GM12878 (cell line): ENCODE measurements around the gene ZNF669. TPM values are rescaled to one million over a fixed set of nuclear protein-coding genes. Genes with fewer than 3 reads are reported as not detected.

Experiments used
- ATAC-seq: fragments of 200-7000 bp; cut with Tn5 transposase; 3 replicates; pipeline ENCODE4 v1.9.1; 2020; ENCODE audit warnings: mild to moderate bottlenecking, moderate library complexity
- BruUV-seq: library from RNA; stranded (reverse); fragments of 400-500 nt; replicated peaks from 2 replicates; lab custom pipeline; 2021; lab: Mats Ljungman, UMichigan
- CTCF ChIA-PET: fragments of 300-600 bp; sonication (Branson Sonifier 250); formaldehyde crosslinking; extraction: SDS; loops from one replicate; lab custom pipeline; 2021; ENCODE audit warnings: inconsistent platforms; lab: Yijun Ruan, JAX
- POLR2A ChIA-PET: fragments of 350-600 bp; formaldehyde crosslinking; extraction: SDS; loops from one replicate; lab custom pipeline; 2021; ENCODE audit warnings: inconsistent platforms; lab: Charles Lee
- RAD21 ChIA-PET: fragments of 300-600 bp; sonication (Branson Sonifier 250); formaldehyde crosslinking; loops from one replicate; lab custom pipeline; 2023; ENCODE audit warnings: antibody characterized with exemption; ENCODE audit not compliant: unreplicated experiment; lab: Charles Lee
- SMC1A ChIA-PET: fragments of 300-600 bp; sonication (Branson Sonifier 250); formaldehyde crosslinking; loops from one replicate; lab custom pipeline; 2023; ENCODE audit not compliant: unreplicated experiment, uncharacterized antibody; lab: Charles Lee
- DNase-seq: peaks from one replicate; pipeline ENCODE4 v3.0.0-alpha.2; 2011; ENCODE audit warnings: low read depth, low spot score
- FAIRE-seq: peaks from 3 replicates; lab custom pipeline; 2011; peaks lifted over from hg19 to GRCh38; lab: Jason Lieb, UNC
- H2AFZ ChIP-seq: 2 replicates; pipeline ENCODE4 v1.6.0; 2011; ENCODE audit warnings: low read depth, low read length, control low read depth; ENCODE audit not compliant: control insufficient read depth
- H3K27ac ChIP-seq: 2 replicates; pipeline ENCODE4 v1.5.1; 2011; ENCODE audit warnings: control low read depth; ENCODE audit not compliant: control insufficient read depth, insufficient read depth
- H3K27me3 ChIP-seq, 2 experiments: replicated peaks in 1 of 2; 2 replicates each; pipeline versions ENCODE4 v1.6.0 to v1.6.1; 2011; ENCODE audit warnings: low read length in 1 of 2; ENCODE audit not compliant: control insufficient read depth in 2 of 2, insufficient read depth in 2 of 2
- H3K36me3 ChIP-seq, 2 experiments: 2 replicates each; pipeline ENCODE4 v1.5.1; 2011; ENCODE audit warnings: low read length in 1 of 2; ENCODE audit not compliant: control insufficient read depth in 2 of 2, insufficient read depth in 2 of 2
- H3K4me1 ChIP-seq: 2 replicates; pipeline ENCODE4 v1.6.1; 2011; ENCODE audit warnings: mild to moderate bottlenecking, low read length, moderate library complexity, mixed read lengths; ENCODE audit not compliant: control insufficient read depth, insufficient read depth
- H3K4me2 ChIP-seq: 2 replicates; pipeline ENCODE4 v1.6.0; 2011; ENCODE audit warnings: control low read depth; ENCODE audit not compliant: control insufficient read depth, insufficient read depth
- H3K4me3 ChIP-seq: fragments of 200-600 bp; sonication (generic); 2 replicates; pipeline ENCODE4 v1.5.1; 2016
- H3K79me2 ChIP-seq: 2 replicates; pipeline ENCODE4 v1.6.0; 2011; ENCODE audit warnings: low read length; ENCODE audit not compliant: control insufficient read depth, insufficient read depth
- H3K9ac ChIP-seq: 2 replicates; pipeline ENCODE4 v1.8.0; 2011; ENCODE audit warnings: low read length, control low read depth, mixed read lengths; ENCODE audit not compliant: control insufficient read depth, insufficient read depth
- H3K9me3 ChIP-seq: replicated peaks from 3 replicates; pipeline ENCODE4 v1.5.1; 2011; ENCODE audit warnings: mild to moderate bottlenecking, low read length; ENCODE audit not compliant: control insufficient read depth, insufficient read depth
- H4K20me1 ChIP-seq: 2 replicates; pipeline ENCODE4 v1.6.0; 2011; ENCODE audit not compliant: control insufficient read depth, insufficient read depth
- CHD1 ChIP-seq: IDR thresholded peaks from 2 replicates; pipeline ENCODE4 v1.6.1; 2012; ENCODE audit warnings: low read depth, low read length, improper control_type of control experiment
- CREB1 ChIP-seq: IDR thresholded peaks from 2 replicates; pipeline ENCODE4 v1.6.1; 2012; ENCODE audit warnings: low read depth, mild to moderate bottlenecking, inconsistent platforms
- CREM ChIP-seq: IDR thresholded peaks from 2 replicates; pipeline ENCODE4 v1.6.1; 2014; ENCODE audit warnings: antibody characterized with exemption, low read depth
- GATAD2B ChIP-seq: fragments of 450-650 bp; conservative IDR thresholded peaks from 2 replicates; pipeline ENCODE4 v1.6.1; 2017; ENCODE audit warnings: low read depth, mild to moderate bottlenecking, moderate library complexity
- IKZF2 ChIP-seq, 2 experiments: fragments of 450-650 bp; IDR thresholded peaks; 2 replicates each; pipeline ENCODE4 v1.6.1; 2017; ENCODE audit warnings: mild to moderate bottlenecking in 2 of 2, moderate library complexity in 2 of 2
- MTA2 ChIP-seq: fragments of 450-650 bp; IDR thresholded peaks from 2 replicates; pipeline ENCODE4 v1.6.1; 2016; ENCODE audit warnings: low read depth, mild to moderate bottlenecking, moderate library complexity
- RBBP5 ChIP-seq: fragments of 200-600 bp; sonication (generic); conservative IDR thresholded peaks from 2 replicates; pipeline ENCODE4 v1.6.1; 2016
- SREBF1 ChIP-seq: IDR thresholded peaks from 2 replicates; pipeline ENCODE4 v1.6.1; 2012; ENCODE audit warnings: mild to moderate bottlenecking, low read length
- TCF3 ChIP-seq: IDR thresholded peaks from 2 replicates; pipeline ENCODE4 v1.6.1; 2012; ENCODE audit warnings: low read depth, mild to moderate bottlenecking, low read length, borderline replicate concordance; ENCODE audit not compliant: insufficient read depth
- ZBED1 ChIP-seq: IDR thresholded peaks from 2 replicates; pipeline ENCODE4 v1.6.1; 2016; ENCODE audit warnings: borderline replicate concordance
- WGBS: methylation state at CpG from one replicate; pipeline ENCODE4 v1.1.6; 2016; ENCODE audit warnings: low lambda C conversion rate; ENCODE audit not compliant: insufficient replicate concordance, insufficient coverage; ENCODE audit errors: missing lambda C conversion rate; 5-methylcytosine and 5-hydroxymethylcytosine counted together
- in situ Hi-C: fragments of 300-500 bp; cut with MboI; formaldehyde crosslinking; loops from 9 replicates; pipeline ENCODE4 v1.14.3; 2018; ENCODE audit warnings: mixed read lengths
- intact Hi-C: fragments of 100-400 bp; cut with micrococcal nuclease; formaldehyde crosslinking; loops from one replicate; pipeline ENCODE4 v1.14.2; 2022; ENCODE audit not compliant: unreplicated experiment
- polyA plus RNA-seq, 11 experiments: library from polyadenylated mRNA; depleted of rRNA in 4 of 11; unstranded in 6 of 11; stranded (reverse) in 5 of 11; fragments of >200 nt; fragmentation: Nextera tagmentation in 4 of 11; fragmentation: Illumina TruSeq in 1 of 11; extraction: Ambion mirVana in 4 of 11; extraction: Trizol in 1 of 11; gene quantifications; 1 replicate in 1 of 11; 2 replicates in 10 of 11; pipeline versions ENCODE4 v1.2.1 to v1.2.3, GENCODE V29; 2011 to 2016; ENCODE audit warnings: inconsistent platforms in 2 of 11, missing spikeins in 2 of 11, low read depth in 1 of 11
- total RNA-seq, 4 experiments: library from RNA; depleted of rRNA in 3 of 4; stranded (reverse); fragments of >200 nt in 3 of 4; fragmentation: Illumina TruSeq in 1 of 4; extraction: Trizol in 1 of 4; gene quantifications; 2 replicates each; pipeline versions ENCODE4 v1.2.1 to v1.2.3, GENCODE V29; 2013 to 2021
- TF ChIP-seq, protein P1 (sequence below): fragments of 450-650 bp; IDR thresholded peaks from 2 replicates; pipeline ENCODE4 v1.6.1; 2014; ENCODE audit warnings: mild to moderate bottlenecking
- TF ChIP-seq, protein P2 (sequence below): fragments of 450-650 bp; IDR thresholded peaks from 2 replicates; pipeline ENCODE4 v1.6.1; 2017; ENCODE audit warnings: mild to moderate bottlenecking, low read depth, inconsistent platforms; ENCODE audit not compliant: poor library complexity, severe bottlenecking
- TF ChIP-seq, protein P3 (sequence below): fragments of 450-650 bp; formaldehyde crosslinking; IDR thresholded peaks from 2 replicates; pipeline ENCODE4 v1.5.0; 2022; ENCODE audit warnings: mild to moderate bottlenecking, missing genetic modification characterization

The ZNF669 gene
- total and polyA plus RNA-seq, 10 of the 15 experiments (the other 5 are each of a cell fraction or from before 2014, with no cell fraction given): 4.8 to 11.1 (median 5.8) TPM

GRCh38 chr1:247096544-247096943, 7.6 kb downstream of the ZNF669 start:
- SMC1A ChIA-PET: no interaction called here
- intact Hi-C loops: no loop called here
- in situ Hi-C loops: no loop called here
- no peak for DNase-seq
- H4K20me1 ChIP-seq: no peaks in the 10 kb centered on the region
- H3K27ac ChIP-seq: no peak overlapping the region
- H3K4me3 ChIP-seq: no peak overlapping the region
- H2AFZ ChIP-seq: no peak overlapping the region
- no peaks in the 10 kb centered on the region for H3K4me1 ChIP-seq
- no peak overlapping the region for H3K9ac ChIP-seq
- no peak for FAIRE-seq
- POLR2A ChIA-PET: no interaction called here
- TF ChIP-seq IKZF2 (IDR thresholded peaks at IDR 0.05) (no peak), RBBP5 (no peak), CHD1 (no peak), MTA2 (no peak), SREBF1 (no peak), CREM (no peak)
- TF ChIP-seq, protein P1, sequence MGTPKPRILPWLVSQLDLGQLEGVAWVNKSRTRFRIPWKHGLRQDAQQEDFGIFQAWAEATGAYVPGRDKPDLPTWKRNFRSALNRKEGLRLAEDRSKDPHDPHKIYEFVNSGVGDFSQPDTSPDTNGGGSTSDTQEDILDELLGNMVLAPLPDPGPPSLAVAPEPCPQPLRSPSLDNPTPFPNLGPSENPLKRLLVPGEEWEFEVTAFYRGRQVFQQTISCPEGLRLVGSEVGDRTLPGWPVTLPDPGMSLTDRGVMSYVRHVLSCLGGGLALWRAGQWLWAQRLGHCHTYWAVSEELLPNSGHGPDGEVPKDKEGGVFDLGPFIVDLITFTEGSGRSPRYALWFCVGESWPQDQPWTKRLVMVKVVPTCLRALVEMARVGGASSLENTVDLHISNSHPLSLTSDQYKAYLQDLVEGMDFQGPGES: no peak
- no peak overlapping the region for H3K4me2 ChIP-seq
- no peaks in the 10 kb centered on the region for H3K79me2 ChIP-seq
- H3K9me3 ChIP-seq: peaks cover 16% of the 10 kb centered on the region
- CTCF ChIA-PET: no interaction called here
- 74% methylated on average over 5 of the region's 5 CpGs for WGBS
- no peak for ATAC-seq
- RAD21 ChIA-PET: no interaction called here
- no TSS peak for BruUV-seq
- no peaks in the 10 kb centered on the region for H3K27me3 ChIP-seq
- peaks cover 4 to 10% of the 10 kb centered on the region in 2 experiments; a peak in 3 of 4 replicates for H3K36me3 ChIP-seq

DNA sequence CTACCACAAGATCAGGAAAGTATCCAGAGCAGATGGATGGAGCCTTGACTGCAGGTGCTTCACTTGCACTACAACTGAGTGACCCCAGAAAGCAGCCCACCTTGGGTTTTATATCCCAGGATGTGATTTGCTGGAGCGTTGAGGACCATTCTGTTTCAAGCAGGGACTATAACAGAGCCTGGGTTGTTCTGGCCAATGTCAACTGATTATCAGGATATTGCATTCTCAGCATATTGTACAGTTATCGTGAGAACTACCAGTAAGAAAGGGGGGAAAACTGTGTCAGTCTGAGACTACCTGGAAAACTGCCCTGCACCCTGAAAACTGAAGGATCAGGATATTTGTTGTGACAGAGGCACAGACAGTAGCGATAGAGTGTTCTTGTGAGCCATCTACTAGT, 8.0 kb downstream of the ZNF669 start:
- 100% methylated on average over 3 of the region's 3 CpGs for WGBS
- H3K27me3 ChIP-seq: no peaks in the 10 kb centered on the region
- H3K9me3 ChIP-seq: peaks cover 15% of the 10 kb centered on the region
- intact Hi-C loops: no loop called here
- CTCF ChIA-PET: no interaction called here
- SMC1A ChIA-PET: no interaction called here
- H2AFZ ChIP-seq: no peak overlapping the region
- H3K4me3 ChIP-seq: no peak overlapping the region
- H3K4me2 ChIP-seq: no peak overlapping the region
- in situ Hi-C loops: no loop called here
- no peak overlapping the region for H3K27ac ChIP-seq
- DNase-seq: no peak
- peaks cover 4 to 10% of the 10 kb centered on the region in 2 experiments; a peak in 3 of 4 replicates for H3K36me3 ChIP-seq
- RAD21 ChIA-PET: no interaction called here
- no TSS peak for BruUV-seq
- no peaks in the 10 kb centered on the region for H4K20me1 ChIP-seq
- no peaks in the 10 kb centered on the region for H3K79me2 ChIP-seq
- no peak overlapping the region for H3K9ac ChIP-seq
- POLR2A ChIA-PET: no interaction called here
- no peak for FAIRE-seq
- H3K4me1 ChIP-seq: no peaks in the 10 kb centered on the region
- no peak for ATAC-seq
- TF ChIP-seq, protein P2, sequence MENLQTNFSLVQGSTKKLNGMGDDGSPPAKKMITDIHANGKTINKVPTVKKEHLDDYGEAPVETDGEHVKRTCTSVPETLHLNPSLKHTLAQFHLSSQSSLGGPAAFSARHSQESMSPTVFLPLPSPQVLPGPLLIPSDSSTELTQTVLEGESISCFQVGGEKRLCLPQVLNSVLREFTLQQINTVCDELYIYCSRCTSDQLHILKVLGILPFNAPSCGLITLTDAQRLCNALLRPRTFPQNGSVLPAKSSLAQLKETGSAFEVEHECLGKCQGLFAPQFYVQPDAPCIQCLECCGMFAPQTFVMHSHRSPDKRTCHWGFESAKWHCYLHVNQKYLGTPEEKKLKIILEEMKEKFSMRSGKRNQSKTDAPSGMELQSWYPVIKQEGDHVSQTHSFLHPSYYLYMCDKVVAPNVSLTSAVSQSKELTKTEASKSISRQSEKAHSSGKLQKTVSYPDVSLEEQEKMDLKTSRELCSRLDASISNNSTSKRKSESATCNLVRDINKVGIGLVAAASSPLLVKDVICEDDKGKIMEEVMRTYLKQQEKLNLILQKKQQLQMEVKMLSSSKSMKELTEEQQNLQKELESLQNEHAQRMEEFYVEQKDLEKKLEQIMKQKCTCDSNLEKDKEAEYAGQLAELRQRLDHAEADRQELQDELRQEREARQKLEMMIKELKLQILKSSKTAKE: no peak
- TF ChIP-seq, protein P3, sequence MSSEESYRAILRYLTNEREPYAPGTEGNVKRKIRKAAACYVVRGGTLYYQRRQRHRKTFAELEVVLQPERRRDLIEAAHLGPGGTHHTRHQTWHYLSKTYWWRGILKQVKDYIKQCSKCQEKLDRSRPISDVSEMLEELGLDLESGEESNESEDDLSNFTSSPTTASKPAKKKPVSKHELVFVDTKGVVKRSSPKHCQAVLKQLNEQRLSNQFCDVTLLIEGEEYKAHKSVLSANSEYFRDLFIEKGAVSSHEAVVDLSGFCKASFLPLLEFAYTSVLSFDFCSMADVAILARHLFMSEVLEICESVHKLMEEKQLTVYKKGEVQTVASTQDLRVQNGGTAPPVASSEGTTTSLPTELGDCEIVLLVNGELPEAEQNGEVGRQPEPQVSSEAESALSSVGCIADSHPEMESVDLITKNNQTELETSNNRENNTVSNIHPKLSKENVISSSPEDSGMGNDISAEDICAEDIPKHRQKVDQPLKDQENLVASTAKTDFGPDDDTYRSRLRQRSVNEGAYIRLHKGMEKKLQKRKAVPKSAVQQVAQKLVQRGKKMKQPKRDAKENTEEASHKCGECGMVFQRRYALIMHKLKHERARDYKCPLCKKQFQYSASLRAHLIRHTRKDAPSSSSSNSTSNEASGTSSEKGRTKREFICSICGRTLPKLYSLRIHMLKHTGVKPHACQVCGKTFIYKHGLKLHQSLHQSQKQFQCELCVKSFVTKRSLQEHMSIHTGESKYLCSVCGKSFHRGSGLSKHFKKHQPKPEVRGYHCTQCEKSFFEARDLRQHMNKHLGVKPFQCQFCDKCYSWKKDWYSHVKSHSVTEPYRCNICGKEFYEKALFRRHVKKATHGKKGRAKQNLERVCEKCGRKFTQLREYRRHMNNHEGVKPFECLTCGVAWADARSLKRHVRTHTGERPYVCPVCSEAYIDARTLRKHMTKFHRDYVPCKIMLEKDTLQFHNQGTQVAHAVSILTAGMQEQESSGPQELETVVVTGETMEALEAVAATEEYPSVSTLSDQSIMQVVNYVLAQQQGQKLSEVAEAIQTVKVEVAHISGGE (CRISPR knock-in tag): no peak
- TF ChIP-seq TCF3 (no peak), CREB1 (no peak), GATAD2B (no peak), ZBED1 (no peak)
